ENCODE results near the gene B3GAT3.

B3GAT3 gene

DNA sequence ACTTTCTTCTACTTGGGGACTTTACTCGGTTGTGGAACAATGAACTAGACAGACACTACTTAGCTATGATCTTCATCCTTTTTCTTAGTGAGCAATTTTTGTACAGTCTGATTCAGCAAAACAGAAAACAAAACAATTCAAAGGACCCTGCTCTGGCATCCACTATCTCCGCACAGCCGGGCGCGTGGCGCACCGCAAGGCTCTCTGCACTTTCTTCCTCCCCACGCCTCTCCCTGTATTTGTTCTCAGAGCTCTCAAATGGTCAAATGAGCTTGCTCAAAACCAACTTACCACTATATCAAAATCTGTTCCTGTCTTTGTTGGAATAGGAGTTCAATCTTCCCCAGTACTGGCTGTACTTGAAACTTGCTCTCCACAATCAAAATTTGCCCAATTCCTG lies 55.5 kb downstream of the B3GAT3 start:
- Histone ChIP-seq H3K27ac (ENCODE audit: low read depth, low read length) (no peak overlapping the region), H3K4me1 (ENCODE audit: control insufficient read depth, insufficient read depth, low read length) (no peaks in the 10 kb centered on the region), H3K36me3 (ENCODE audit: control insufficient read depth, insufficient read depth, low read length) (peaks cover 36% of the 10 kb centered on the region)

More for the DNA sequence above, 55.5 kb downstream of the B3GAT3 start:
- Histone ChIP-seq H3K27me3 (ENCODE audit: control insufficient read depth, insufficient read depth, low read length) (no peaks in the 10 kb centered on the region), H3K9ac (ENCODE audit: low read length) (no peak overlapping the region), H3K4me3 (ENCODE audit: low read length) (no peak overlapping the region)
